Stimulated activated CD4-positive, alpha-beta T cell treated with anti-CD3 and anti-CD28 coated beads, Interleukin-4, amount 100 ng/mL, for 4 hours (primary cell): ENCODE results near the gene SBK2.
"Not testable (repeated sequence)": the region's sequence is repeated elsewhere in the genome, so short reads cannot be mapped to it uniquely, and the experiment has no call there.

Experiments used
- DNase-seq, 2 experiments: peaks; one replicate each; pipeline ENCODE4 v3.0.0-alpha.2; 2020

Gene SBK2

DNA sequence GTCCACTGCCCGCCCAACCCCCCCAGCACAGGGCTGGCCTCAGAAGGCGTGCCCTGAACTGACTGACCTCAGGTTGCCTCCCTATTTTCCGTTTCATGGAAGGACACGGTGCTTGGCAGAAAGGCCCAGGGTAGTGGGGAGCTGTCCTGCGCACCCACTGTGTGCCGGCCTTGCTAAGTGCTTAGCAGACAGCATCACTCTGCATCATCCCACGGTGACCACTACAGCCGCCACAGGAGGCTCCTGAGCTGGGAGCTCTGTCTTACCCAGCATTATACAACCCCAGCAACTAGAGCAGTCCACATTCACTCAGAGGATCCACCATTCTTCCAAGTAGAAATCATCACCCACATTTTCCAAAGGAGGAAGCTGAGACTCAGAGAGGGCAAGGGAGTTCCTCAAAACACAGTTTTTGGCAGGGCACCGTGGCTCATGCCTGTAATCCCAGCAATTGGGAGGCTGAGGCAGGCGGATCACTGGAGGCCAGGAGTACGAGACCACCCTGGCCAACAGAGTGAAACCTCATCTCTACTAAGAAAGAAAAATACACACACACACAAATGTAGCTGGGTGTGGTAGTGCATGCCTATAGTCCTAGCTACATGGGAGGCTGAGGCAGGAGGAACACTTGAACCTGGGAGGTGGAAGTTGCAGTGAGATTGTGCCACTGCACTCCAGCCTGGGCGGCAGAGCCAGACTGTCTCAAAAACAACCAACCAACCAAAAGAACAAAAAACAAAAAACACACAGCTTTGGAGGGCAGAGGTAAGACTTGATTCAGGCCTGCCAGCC, 1.6 kb downstream of the SBK2 start:
- DNase-seq = no peak

- not testable (repeated sequence) for DNase-seq
These were observed 2.7 kb downstream of the SBK2 start for GRCh38 chr19:55534280-55534679.

GRCh38 chr19:55530996-55531395, 5.9 kb downstream of the SBK2 start:
- no peak for DNase-seq

GRCh38 chr19:55529636-55530234, 7.2 kb downstream of the SBK2 start:
- DNase-seq = no peak

DNA sequence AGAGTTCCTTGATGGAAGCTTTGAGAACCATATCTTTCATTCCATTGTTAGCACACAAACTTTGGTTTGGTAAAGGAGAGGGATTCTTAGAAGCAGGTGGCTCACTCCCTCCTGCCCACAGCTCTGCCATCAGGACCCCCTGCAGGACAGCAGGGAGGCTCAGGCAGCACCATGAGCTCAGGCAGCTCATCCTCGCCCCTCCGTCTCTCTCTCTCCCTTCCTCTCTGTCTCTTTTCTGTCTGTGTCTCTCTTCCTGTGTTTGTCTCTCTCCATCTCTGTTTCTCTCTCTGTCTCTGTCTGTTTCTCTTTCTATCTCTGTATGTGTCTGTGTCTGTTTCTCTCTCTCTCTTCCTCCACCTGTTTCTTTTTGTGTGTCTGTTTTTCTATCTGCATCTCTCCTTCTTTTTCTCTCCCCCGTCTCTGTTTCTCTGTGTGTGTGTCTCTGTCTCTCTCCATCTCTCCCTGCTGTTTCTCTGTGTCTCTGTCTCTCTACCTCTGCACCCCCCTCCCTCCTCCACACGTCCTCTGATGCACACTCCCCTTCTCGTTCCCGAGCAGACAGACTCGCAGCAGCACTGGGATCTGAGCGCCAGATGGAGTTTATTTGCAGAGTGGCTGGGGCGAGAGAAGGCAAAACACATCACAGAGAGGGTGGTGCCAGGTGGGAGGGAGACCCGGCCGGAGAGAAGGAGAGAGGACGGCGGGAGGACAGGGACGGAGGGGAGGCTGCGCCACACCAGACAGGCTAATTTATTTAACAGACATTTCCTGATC, 8.7 kb downstream of the SBK2 start:
- DNase-seq = no peak

- no peak for DNase-seq
These were observed 9.5 kb downstream of the SBK2 start for GRCh38 chr19:55527197-55528029.

DNA sequence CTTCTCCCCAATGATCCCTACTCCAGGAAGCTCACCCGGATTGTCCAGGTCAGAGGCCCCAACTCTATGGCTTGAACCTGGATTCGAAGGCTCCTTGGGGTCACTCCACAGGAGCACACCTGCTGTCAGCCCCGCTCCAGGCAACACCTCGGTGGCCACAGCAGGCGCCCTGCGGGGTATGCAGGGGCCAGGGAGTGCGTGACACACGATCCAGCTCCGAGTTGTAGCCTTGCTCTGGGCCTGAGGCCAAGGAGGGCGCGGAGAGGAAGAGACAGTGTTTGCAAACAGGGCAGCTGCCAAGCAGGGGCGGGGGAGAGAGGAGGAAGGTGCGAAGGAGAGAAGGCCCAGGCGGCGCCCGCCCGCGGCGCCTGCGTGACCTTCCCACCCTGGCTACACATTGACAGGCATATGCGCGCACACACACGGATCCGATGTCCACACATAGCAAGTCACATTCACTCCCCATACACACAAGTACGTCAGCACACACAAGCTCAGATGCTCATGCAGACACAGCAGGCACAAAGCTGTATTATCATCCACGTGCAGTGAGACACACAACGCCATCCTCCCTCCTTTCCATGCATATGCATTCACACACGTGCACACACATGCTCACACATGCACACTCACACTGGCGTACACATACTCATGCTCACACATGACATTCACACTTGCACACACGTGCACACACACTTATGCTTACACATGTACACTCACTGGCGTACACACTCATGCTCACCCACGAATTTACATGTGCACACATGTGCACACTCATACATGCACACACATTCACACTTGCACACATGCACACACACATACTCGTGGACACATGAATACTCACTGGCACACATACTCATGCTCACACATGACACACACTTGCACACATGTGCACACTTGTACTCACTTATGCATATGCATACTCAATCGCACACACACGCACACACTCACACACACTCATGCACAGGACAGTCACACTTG, 10.4 kb downstream of the SBK2 start:
- no peak for DNase-seq

GRCh38 chr19:55525289-55526101, 11.4 kb downstream of the SBK2 start:
- no peak for DNase-seq

- no peak for DNase-seq
These were observed 16.1 kb downstream of the SBK2 start for GRCh38 chr19:55520691-55521292.

- DNase-seq = no peak
These were observed 17.3 kb downstream of the SBK2 start for GRCh38 chr19:55519451-55520311.

DNA sequence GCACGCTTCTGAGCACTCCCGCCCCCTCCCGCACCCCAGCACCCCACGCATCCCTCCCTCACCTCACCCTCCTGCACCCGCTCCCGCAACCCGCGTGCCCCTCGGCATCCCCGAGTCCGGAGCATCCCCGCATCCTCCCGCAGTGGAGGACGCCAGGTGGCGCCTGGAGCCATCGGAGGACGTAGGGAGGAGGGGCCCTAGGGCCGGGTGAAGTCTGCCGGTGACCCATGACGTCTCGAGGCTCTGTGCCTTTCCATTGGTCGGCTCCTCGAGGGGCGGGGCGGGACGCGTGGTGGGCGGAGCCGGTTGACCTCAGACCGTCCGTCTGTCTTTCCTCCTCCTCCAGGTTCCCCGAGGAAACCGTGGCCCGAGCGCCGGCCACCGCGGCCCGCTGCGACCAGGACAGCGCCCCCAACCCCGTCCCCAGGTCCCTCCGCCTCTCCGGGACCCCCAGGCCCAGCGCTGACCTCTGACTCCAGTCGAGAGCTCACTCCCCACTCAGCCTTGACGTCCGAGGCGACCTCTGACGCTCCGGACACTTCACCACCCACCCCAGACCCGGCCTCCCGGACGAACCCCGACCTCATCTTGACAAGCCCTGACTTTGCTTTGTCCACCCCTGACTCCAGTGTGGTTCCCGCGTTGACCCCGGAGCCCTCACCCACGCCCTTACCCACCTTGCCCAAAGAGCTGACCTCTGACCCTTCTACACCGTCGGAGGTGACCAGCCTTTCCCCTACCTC, 19.9 kb downstream of the SBK2 start:
- DNase-seq = peak; percentile 87 to 90

- DNase-seq = no peak
These were observed 28.8 kb downstream of the SBK2 start for GRCh38 chr19:55508120-55508519.

- DNase-seq = no peak
These were observed 32.0 kb downstream of the SBK2 start for GRCh38 chr19:55504981-55505380.

DNA sequence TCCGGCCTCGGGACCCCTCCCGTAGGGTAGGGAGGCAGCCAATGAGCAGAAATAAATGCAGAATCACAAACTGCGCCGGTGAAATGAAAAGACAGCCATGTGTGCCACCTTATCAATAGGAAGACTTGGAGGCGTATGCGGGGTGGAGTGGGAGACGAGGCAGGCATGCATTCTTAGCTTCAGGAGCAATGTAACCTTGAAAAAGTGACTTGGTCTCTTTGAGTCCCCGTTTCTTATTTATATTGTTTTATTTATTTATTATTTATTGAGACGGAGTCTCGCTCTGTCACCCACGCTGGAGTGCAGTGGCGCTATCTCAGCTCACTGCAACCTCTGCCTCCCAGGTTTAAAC, 32.7 kb downstream of the SBK2 start:
- DNase-seq = no peak

GRCh38 chr19:55503502-55504251, 33.3 kb downstream of the SBK2 start:
- DNase-seq = peak; percentile 89 to 96

DNA sequence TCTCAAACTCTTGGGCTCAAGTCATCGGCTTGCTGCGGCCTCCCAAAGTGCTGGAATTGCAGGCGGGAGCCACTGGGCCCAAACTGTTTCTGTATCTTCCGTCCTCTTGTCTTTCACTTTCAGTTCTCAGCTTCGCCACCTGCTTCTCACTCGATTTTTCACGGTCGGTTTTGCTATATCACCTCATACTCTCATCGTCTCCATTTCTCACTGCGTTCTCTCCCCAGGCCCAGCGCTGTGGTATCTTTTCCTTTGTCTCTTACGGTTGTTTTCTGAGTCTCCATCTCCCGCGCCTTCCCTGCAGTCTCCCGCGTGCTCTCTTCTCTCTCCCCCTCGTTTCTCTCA, 33.8 kb downstream of the SBK2 start:
- no peak for DNase-seq

DNA sequence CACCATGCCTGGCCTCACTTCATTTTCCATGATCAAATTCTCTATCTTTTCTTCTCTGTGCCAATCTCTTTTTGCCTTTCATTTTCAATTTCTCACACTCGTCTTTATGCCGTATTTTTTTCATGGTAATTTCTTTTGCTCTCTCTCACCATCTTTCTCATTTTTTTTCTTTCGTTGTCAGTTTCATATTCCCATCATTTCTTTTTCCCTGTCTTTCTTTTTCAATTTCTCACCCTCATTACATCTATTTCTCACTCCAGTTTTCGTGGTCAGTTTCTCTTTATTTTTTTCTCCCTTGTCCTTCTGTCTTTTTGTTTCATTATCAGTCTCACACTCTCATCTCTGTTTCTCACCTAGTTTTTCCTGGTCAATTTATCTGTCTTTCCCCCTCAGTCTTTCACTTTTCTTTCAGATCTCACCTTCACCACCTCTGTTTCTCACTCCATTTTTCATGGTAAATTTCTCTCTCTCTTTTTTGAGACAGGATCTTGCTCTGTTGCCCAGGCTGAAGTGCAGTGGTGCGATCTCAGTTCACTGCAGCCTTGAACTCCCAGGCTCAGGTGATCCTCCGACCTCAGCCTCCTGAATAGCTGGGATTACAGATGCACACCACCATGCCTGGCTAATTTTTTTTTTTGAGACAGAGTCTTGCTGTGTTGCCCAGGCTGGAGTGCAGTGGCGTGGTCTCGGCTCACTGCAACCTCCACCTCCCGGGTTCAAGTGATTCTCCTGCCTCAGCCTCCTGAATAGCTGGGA, 34.6 kb downstream of the SBK2 start:
- no peak for DNase-seq
